Astrocyte (in vitro differentiated cells and primary cell): ENCODE data around the gene FOSL2. TPM values are rescaled to one million over a fixed set of nuclear protein-coding genes. Genes with fewer than 3 reads are reported as not detected.

Experiments used
- DNase-seq: peaks from one replicate; pipeline ENCODE4 v3.0.0-alpha.2; 2010; ENCODE audit warnings: low read depth
- FAIRE-seq: peaks from 2 replicates; lab custom pipeline; 2011; peaks lifted over from hg19 to GRCh38; lab: Jason Lieb, UNC
- H2AFZ ChIP-seq: 2 replicates; pipeline ENCODE4 v1.6.0; 2012; ENCODE audit warnings: low read depth, low read length, inconsistent platforms
- H3K27ac ChIP-seq: 2 replicates; pipeline ENCODE4 v1.5.1; 2011; ENCODE audit warnings: low read depth, low read length, inconsistent platforms
- H3K27me3 ChIP-seq: 2 replicates; pipeline ENCODE4 v1.6.0; 2011; ENCODE audit warnings: low read length, inconsistent platforms; ENCODE audit not compliant: insufficient read depth
- H3K36me3 ChIP-seq: 2 replicates; pipeline ENCODE4 v1.5.1; 2011; ENCODE audit warnings: low read length, inconsistent platforms; ENCODE audit not compliant: insufficient read depth
- H3K4me1 ChIP-seq: 2 replicates; pipeline ENCODE4 v1.5.1; 2011; ENCODE audit warnings: low read length, inconsistent platforms; ENCODE audit not compliant: insufficient read depth
- H3K4me2 ChIP-seq: 2 replicates; pipeline ENCODE4 v1.6.0; 2012; ENCODE audit warnings: low read length, inconsistent platforms
- H3K4me3 ChIP-seq: 2 replicates; pipeline ENCODE4 v1.5.1; 2011; ENCODE audit warnings: low read depth, mild to moderate bottlenecking, low read length, inconsistent platforms; ENCODE audit not compliant: insufficient read depth
- H3K79me2 ChIP-seq: 2 replicates; pipeline ENCODE4 v1.6.0; 2012; ENCODE audit warnings: mild to moderate bottlenecking, low read length, inconsistent platforms; ENCODE audit not compliant: insufficient read depth
- H3K9ac ChIP-seq: 2 replicates; pipeline ENCODE4 v1.6.0; 2012; ENCODE audit warnings: mild to moderate bottlenecking, low read length, inconsistent platforms
- H3K9me3 ChIP-seq: 2 replicates; pipeline ENCODE4 v1.5.1; 2012; ENCODE audit warnings: low read depth, mild to moderate bottlenecking, low read length, inconsistent platforms; ENCODE audit not compliant: insufficient read depth
- H4K20me1 ChIP-seq: 2 replicates; pipeline ENCODE4 v1.6.0; 2012; ENCODE audit warnings: low read length, inconsistent platforms; ENCODE audit not compliant: insufficient read depth
- H3K27ac Mint-ChIP-seq: one replicate; pipeline ENCODE4 v1.8.0; 2021; ENCODE audit warnings: mild to moderate bottlenecking, mixed read lengths; ENCODE audit not compliant: unreplicated experiment
- H3K27me3 Mint-ChIP-seq: one replicate; pipeline ENCODE4 v1.8.0; 2021; ENCODE audit warnings: low read depth, mixed read lengths; ENCODE audit not compliant: unreplicated experiment
- H3K36me3 Mint-ChIP-seq: one replicate; pipeline ENCODE4 v1.8.0; 2021; ENCODE audit warnings: low read depth, mixed read lengths; ENCODE audit not compliant: unreplicated experiment
- H3K4me1 Mint-ChIP-seq: one replicate; pipeline ENCODE4 v1.8.0; 2021; ENCODE audit warnings: low read depth, mixed read lengths; ENCODE audit not compliant: unreplicated experiment
- H3K4me3 Mint-ChIP-seq: one replicate; pipeline ENCODE4 v1.8.0; 2021; ENCODE audit warnings: mild to moderate bottlenecking, moderate library complexity, mixed read lengths; ENCODE audit not compliant: unreplicated experiment
- H3K9me3 Mint-ChIP-seq: one replicate; pipeline ENCODE4 v1.8.0; 2021; ENCODE audit warnings: mild to moderate bottlenecking, mixed read lengths; ENCODE audit not compliant: unreplicated experiment
- CTCF ChIP-seq: IDR thresholded peaks from 2 replicates; pipeline ENCODE4 v1.5.1; 2011; ENCODE audit warnings: low read depth, mild to moderate bottlenecking, inconsistent platforms, low read length, moderate library complexity; ENCODE audit not compliant: insufficient read depth
- EZH2 ChIP-seq: IDR thresholded peaks from 2 replicates; pipeline ENCODE4 v1.6.1; 2012; ENCODE audit warnings: mild to moderate bottlenecking, low read length, inconsistent platforms; ENCODE audit not compliant: insufficient read depth
- total RNA-seq: library from RNA; stranded (reverse); gene quantifications from 2 replicates; pipeline ENCODE4 v1.2.1, GENCODE V29; 2021

Gene FOSL2
- total RNA-seq, 1 donor from 2014 or later: 158 TPM

- no peaks in the 10 kb centered on the region for H3K4me1 ChIP-seq
- no peak overlapping the region for H3K4me3 ChIP-seq
- H3K79me2 ChIP-seq: no peaks in the 10 kb centered on the region
- no peaks in the 10 kb centered on the region for H3K9me3 ChIP-seq
- Mint-ChIP-seq H3K36me3 (no peaks in the 10 kb centered on the region), H3K9me3 (no peaks in the 10 kb centered on the region), H3K4me1 (peaks cover 3% of the 10 kb centered on the region), H3K27me3 (peaks cover 54% of the 10 kb centered on the region), H3K27ac (no peak overlapping the region), H3K4me3 (no peak overlapping the region)
- H3K27me3 ChIP-seq: no peaks in the 10 kb centered on the region
- no peak overlapping the region for H3K9ac ChIP-seq
- no peak for TF ChIP-seq CTCF
- FAIRE-seq (no peak), DNase-seq (no peak)
- no peak overlapping the region for H2AFZ ChIP-seq
- H3K27ac ChIP-seq: no peak overlapping the region
- no peak overlapping the region for H3K4me2 ChIP-seq
- no peaks in the 10 kb centered on the region for H4K20me1 ChIP-seq
- no peaks in the 10 kb centered on the region for H3K36me3 ChIP-seq
Measured at GRCh38 chr2:28380219-28380618, 12.4 kb upstream of the FOSL2 start.

GRCh38 chr2:28381225-28382180, 11.2 kb upstream of the FOSL2 start:
- no peaks in the 10 kb centered on the region for H3K79me2 ChIP-seq
- peaks cover under 1% of the 10 kb centered on the region for H3K4me1 ChIP-seq
- Mint-ChIP-seq H3K27ac (no peak overlapping the region), H3K4me3 (no peak overlapping the region), H3K9me3 (no peaks in the 10 kb centered on the region), H3K27me3 (peaks cover 42% of the 10 kb centered on the region), H3K4me1 (peaks cover 3% of the 10 kb centered on the region), H3K36me3 (no peaks in the 10 kb centered on the region)
- H2AFZ ChIP-seq: no peak overlapping the region
- no peaks in the 10 kb centered on the region for H3K27me3 ChIP-seq
- DNase-seq: no peak
- no peak overlapping the region for H3K27ac ChIP-seq
- no peak overlapping the region for H3K4me3 ChIP-seq
- H3K9me3 ChIP-seq: no peaks in the 10 kb centered on the region
- no peaks in the 10 kb centered on the region for H3K36me3 ChIP-seq
- no peaks in the 10 kb centered on the region for H4K20me1 ChIP-seq
- FAIRE-seq: no peak
- H3K4me2 ChIP-seq: no peak overlapping the region
- no peak for TF ChIP-seq CTCF
- TF ChIP-seq EZH2: no peak
- no peak overlapping the region for H3K9ac ChIP-seq

GRCh38 chr2:28382755-28383154, 9.9 kb upstream of the FOSL2 start:
- Histone ChIP-seq H3K4me2 (no peak overlapping the region), H3K27ac (no peak overlapping the region), H3K79me2 (no peaks in the 10 kb centered on the region), H3K4me3 (no peak overlapping the region), H2AFZ (no peak overlapping the region), H3K9ac (no peak overlapping the region), H3K27me3 (no peaks in the 10 kb centered on the region), H3K36me3 (no peaks in the 10 kb centered on the region), H4K20me1 (no peaks in the 10 kb centered on the region), H3K9me3 (no peaks in the 10 kb centered on the region), H3K4me1 (peaks cover 11% of the 10 kb centered on the region)
- no peaks in the 10 kb centered on the region for H3K9me3 Mint-ChIP-seq
- H3K36me3 Mint-ChIP-seq: no peaks in the 10 kb centered on the region
- no peak overlapping the region for H3K27ac Mint-ChIP-seq
- H3K27me3 Mint-ChIP-seq: peaks cover 34% of the 10 kb centered on the region
- H3K4me1 Mint-ChIP-seq: peaks cover 9% of the 10 kb centered on the region
- TF ChIP-seq EZH2: no peak
- TF ChIP-seq CTCF: no peak
- H3K4me3 Mint-ChIP-seq: no peak overlapping the region
- DNase-seq: no peak
- no peak for FAIRE-seq
